ENCODE results near the gene RBM5.

RBM5 gene

DNA sequence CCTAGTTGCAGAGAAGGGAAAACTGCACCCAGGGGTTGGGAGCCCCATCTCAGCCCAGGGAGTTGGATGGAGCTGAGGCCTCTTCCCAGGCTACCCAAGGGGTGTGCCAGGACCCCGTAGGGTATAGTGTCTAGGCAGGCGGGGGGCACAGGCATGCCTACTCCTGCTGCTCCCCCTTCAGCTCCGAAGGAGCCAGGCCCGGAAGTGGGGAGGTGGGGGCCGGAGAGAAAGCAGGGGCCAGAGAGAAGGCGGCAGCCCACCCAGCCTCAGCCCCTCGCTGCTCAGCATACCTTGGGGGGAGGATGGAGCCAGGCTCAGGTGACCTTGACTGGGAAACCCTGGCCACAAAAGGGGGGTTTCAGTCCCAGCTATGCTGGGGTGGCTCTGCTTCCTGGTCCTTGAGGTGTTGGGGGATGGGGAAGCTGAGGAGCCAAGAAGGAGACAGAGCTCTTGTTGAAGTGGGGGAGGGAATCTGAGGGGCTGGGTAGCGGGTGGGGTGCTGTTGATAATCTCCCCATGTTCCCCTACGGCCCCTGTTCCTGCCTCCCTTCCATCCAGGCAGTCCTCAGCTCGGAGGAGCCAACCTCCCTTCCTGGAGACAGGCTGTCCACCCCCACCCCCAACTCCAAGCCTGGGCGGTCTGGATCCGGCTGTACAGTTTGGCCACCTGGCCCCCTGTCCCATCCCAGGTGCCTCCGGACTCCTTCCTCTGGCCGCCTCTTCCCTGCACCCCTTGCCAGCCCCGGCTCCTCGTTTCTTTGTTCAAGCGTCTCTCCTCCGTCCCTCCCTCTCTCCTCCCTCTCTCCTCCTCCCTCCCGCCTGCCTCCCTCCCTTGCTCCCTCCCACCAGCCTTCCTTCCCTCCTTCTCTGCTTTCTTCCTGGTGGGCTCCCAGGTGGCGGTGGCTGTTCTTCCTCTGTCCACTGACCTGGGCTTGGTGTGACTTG is 68.1 kb downstream of the RBM5 start:
- H3K4me1 ChIP-seq (ENCODE audit: insufficient read depth, low read length), result peaks cover 15% of the 10 kb centered on the region; the same call in 1 of the 2 replicates
- peaks cover 36% of the 10 kb centered on the region for H3K27me3 ChIP-seq (ENCODE audit: insufficient read depth, low read length)
- H3K9ac ChIP-seq (ENCODE audit: low read depth, low read length), result peak overlapping the region; percentile 90; the same call in 1 of the 2 replicates
- peak overlapping the region; percentile 90 for H3K4me3 ChIP-seq (ENCODE audit: low read length)
- H3K27ac ChIP-seq (ENCODE audit: low read length), result peak overlapping the region; percentile 70
- peaks cover 16% of the 10 kb centered on the region; the same call in 1 of the 2 replicates for H3K36me3 ChIP-seq (ENCODE audit: insufficient read depth, low read depth, low read length)
- H3K9me3 ChIP-seq (ENCODE audit: insufficient read depth, low read depth, low read length), result no peaks in the 10 kb centered on the region

GRCh38 chr3:50157827-50158529 is 69.3 kb downstream of the RBM5 start:
- H3K36me3 ChIP-seq (ENCODE audit: insufficient read depth, low read depth, low read length), result peaks cover 24% of the 10 kb centered on the region; the same call in 1 of the 2 replicates
- H3K4me1 ChIP-seq (ENCODE audit: insufficient read depth, low read length), result peaks cover 15% of the 10 kb centered on the region; the same call in 1 of the 2 replicates
- H3K9me3 ChIP-seq (ENCODE audit: insufficient read depth, low read depth, low read length), result no peaks in the 10 kb centered on the region
- H3K27me3 ChIP-seq (ENCODE audit: insufficient read depth, low read length), result peaks cover 31% of the 10 kb centered on the region
- H3K4me3 ChIP-seq (ENCODE audit: low read length), result peak overlapping the region; percentile 90; the same call in 1 of the 2 replicates
- H3K9ac ChIP-seq (ENCODE audit: low read depth, low read length), result peak overlapping the region; percentile 90; the same call in 1 of the 2 replicates
- H3K27ac ChIP-seq (ENCODE audit: low read length), result peak overlapping the region; percentile 70

DNA sequence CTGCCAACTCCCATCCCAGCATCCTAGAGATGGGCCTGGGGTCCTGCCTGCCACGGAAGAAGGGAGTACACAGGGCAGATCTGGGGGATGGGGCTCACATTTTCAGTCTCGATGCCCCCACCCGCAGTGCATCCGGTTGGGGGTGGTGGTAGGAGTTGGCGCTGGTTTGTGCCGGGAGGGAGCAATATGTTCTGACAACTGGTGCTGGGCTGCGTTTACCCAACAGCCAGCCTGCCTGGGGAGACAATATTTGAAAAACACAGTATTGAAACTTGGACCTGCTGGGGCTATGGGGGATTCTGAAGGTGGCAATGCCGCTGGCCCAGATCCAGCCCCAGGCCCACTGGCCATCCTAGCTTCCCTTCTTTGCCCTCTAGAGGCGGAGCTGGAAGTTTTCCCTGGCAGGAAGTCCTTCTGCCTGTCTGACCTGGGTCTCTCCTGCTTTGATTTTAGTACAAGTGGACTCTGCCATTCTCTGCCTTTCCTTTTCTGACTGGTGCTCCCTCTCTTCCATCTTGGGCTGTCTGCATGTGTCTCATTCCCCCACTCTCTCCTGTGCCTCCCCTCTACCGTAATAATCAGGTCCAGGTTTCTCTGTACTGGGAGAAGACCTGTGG is 69.9 kb downstream of the RBM5 start:
- Histone ChIP-seq H3K27me3 (ENCODE audit: insufficient read depth, low read length) (peaks cover 25% of the 10 kb centered on the region), H3K36me3 (ENCODE audit: insufficient read depth, low read depth, low read length) (peaks cover 31% of the 10 kb centered on the region; the same call in 1 of the 2 replicates), H3K4me3 (ENCODE audit: low read length) (no peak overlapping the region), H3K9me3 (ENCODE audit: insufficient read depth, low read depth, low read length) (no peaks in the 10 kb centered on the region), H3K4me1 (ENCODE audit: insufficient read depth, low read length) (peaks cover 15% of the 10 kb centered on the region; the same call in 1 of the 2 replicates), H3K9ac (ENCODE audit: low read depth, low read length) (no peak overlapping the region), H3K27ac (ENCODE audit: low read length) (no peak overlapping the region)

- Histone ChIP-seq H3K9ac (ENCODE audit: low read depth, low read length) (no peak overlapping the region), H3K27me3 (ENCODE audit: insufficient read depth, low read length) (peaks cover 13% of the 10 kb centered on the region), H3K9me3 (ENCODE audit: insufficient read depth, low read depth, low read length) (no peaks in the 10 kb centered on the region), H3K36me3 (ENCODE audit: insufficient read depth, low read depth, low read length) (peaks cover 42% of the 10 kb centered on the region; the same call in 1 of the 2 replicates), H3K27ac (ENCODE audit: low read length) (no peak overlapping the region), H3K4me3 (ENCODE audit: low read length) (no peak overlapping the region), H3K4me1 (ENCODE audit: insufficient read depth, low read length) (peaks cover 23% of the 10 kb centered on the region)
These were observed 71.9 kb downstream of the RBM5 start for GRCh38 chr3:50160561-50160983.

DNA sequence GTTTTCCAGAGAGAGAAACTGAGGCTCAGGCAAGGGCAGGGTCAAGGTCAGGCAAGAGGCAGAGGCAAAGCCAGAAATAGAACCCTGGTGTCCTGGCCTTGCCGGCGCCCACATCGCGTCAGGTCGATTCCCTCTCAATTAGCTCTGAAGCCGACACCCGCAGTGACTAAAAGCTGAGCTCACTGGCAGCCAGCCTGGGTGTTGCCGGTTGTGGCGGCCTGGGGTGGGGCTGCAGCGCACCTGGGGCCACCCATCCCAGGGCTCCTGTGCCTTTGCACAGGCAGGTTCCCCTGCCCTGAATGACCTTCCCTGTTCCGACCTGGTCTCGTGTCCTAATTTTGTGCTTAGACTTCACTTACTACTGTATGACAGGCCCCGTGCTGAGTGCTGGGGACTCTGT is 72.6 kb downstream of the RBM5 start:
- Histone ChIP-seq H3K27ac (ENCODE audit: low read length) (no peak overlapping the region), H3K27me3 (ENCODE audit: insufficient read depth, low read length) (peaks cover 6% of the 10 kb centered on the region), H3K4me3 (ENCODE audit: low read length) (no peak overlapping the region), H3K4me1 (ENCODE audit: insufficient read depth, low read length) (peaks cover 23% of the 10 kb centered on the region), H3K9me3 (ENCODE audit: insufficient read depth, low read depth, low read length) (no peaks in the 10 kb centered on the region), H3K36me3 (ENCODE audit: insufficient read depth, low read depth, low read length) (peaks cover 42% of the 10 kb centered on the region; the same call in 1 of the 2 replicates), H3K9ac (ENCODE audit: low read depth, low read length) (no peak overlapping the region)

DNA sequence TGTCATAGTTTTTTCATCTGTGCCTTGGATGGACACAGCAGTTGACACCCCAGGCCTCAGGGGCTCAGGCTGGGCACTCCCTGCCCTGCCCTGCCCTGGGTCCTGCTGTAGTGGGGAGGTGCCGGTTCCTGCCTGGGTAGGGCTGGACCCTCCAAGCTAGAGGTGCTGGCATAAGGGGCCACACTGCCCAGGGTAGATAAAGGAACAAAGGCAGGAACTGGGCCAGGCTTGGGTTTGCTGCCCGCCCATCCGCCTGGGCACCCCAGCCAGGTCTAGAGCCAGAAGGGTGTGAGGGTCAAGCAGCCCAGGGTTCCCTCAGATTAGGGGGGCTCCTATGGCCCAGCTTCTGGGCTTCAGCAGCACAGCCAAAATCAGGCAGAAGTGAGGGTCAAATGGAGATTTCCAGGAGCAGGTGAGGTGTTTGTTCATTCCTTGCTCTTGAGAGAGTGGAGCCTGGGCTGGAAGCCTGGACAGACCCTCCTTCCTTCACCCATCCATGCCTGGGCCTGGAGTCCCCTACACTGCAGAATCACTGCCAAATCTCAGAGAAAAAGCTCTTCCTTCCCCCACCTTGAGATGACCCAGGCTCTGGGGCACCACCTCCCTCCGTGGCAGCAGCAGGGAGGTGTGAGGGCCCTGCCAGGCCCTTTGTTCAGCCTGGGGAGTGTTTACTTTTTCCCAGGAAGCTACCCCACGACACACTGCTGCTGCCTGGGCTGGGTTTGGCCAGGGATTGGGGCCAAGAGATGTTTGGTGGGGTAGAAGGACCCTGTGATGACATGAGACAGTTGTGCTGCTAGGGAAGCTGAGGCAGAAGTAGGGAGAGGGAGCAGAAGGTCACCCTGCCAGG is 73.5 kb downstream of the RBM5 start:
- Histone ChIP-seq H3K27me3 (ENCODE audit: insufficient read depth, low read length) (no peaks in the 10 kb centered on the region), H3K9ac (ENCODE audit: low read depth, low read length) (no peak overlapping the region), H3K4me1 (ENCODE audit: insufficient read depth, low read length) (peaks cover 28% of the 10 kb centered on the region), H3K4me3 (ENCODE audit: low read length) (no peak overlapping the region), H3K9me3 (ENCODE audit: insufficient read depth, low read depth, low read length) (no peaks in the 10 kb centered on the region), H3K27ac (ENCODE audit: low read length) (no peak overlapping the region), H3K36me3 (ENCODE audit: insufficient read depth, low read depth, low read length) (peaks cover 42% of the 10 kb centered on the region; the same call in 1 of the 2 replicates)

- Histone ChIP-seq H3K27me3 (ENCODE audit: insufficient read depth, low read length) (no peaks in the 10 kb centered on the region), H3K4me3 (ENCODE audit: low read length) (no peak overlapping the region), H3K36me3 (ENCODE audit: insufficient read depth, low read depth, low read length) (peaks cover 42% of the 10 kb centered on the region; the same call in 1 of the 2 replicates), H3K9me3 (ENCODE audit: insufficient read depth, low read depth, low read length) (no peaks in the 10 kb centered on the region), H3K9ac (ENCODE audit: low read depth, low read length) (no peak overlapping the region), H3K4me1 (ENCODE audit: insufficient read depth, low read length) (peaks cover 22% of the 10 kb centered on the region), H3K27ac (ENCODE audit: low read length) (no peak overlapping the region)
These were observed 75.1 kb downstream of the RBM5 start for GRCh38 chr3:50163572-50164455.

- Histone ChIP-seq H3K4me1 (ENCODE audit: insufficient read depth, low read length) (peaks cover 22% of the 10 kb centered on the region), H3K36me3 (ENCODE audit: insufficient read depth, low read depth, low read length) (peaks cover 42% of the 10 kb centered on the region; the same call in 1 of the 2 replicates), H3K27me3 (ENCODE audit: insufficient read depth, low read length) (no peaks in the 10 kb centered on the region), H3K27ac (ENCODE audit: low read length) (no peak overlapping the region), H3K9ac (ENCODE audit: low read depth, low read length) (no peak overlapping the region), H3K4me3 (ENCODE audit: low read length) (no peak overlapping the region), H3K9me3 (ENCODE audit: insufficient read depth, low read depth, low read length) (no peaks in the 10 kb centered on the region)
These were observed 75.8 kb downstream of the RBM5 start for GRCh38 chr3:50164481-50164880.

- H3K27me3 ChIP-seq (ENCODE audit: insufficient read depth, low read length), result no peaks in the 10 kb centered on the region
- peaks cover 34% of the 10 kb centered on the region; the same call in 1 of the 2 replicates for H3K36me3 ChIP-seq (ENCODE audit: insufficient read depth, low read depth, low read length)
- H3K4me1 ChIP-seq (ENCODE audit: insufficient read depth, low read length), result peaks cover 22% of the 10 kb centered on the region
- no peak overlapping the region for H3K27ac ChIP-seq (ENCODE audit: low read length)
- H3K9ac ChIP-seq (ENCODE audit: low read depth, low read length), result peak overlapping the region; percentile 41; the same call in 1 of the 2 replicates
- H3K9me3 ChIP-seq (ENCODE audit: insufficient read depth, low read depth, low read length), result no peaks in the 10 kb centered on the region
- no peak overlapping the region for H3K4me3 ChIP-seq (ENCODE audit: low read length)
These were observed 76.5 kb downstream of the RBM5 start for GRCh38 chr3:50164984-50165909.
